Lower leg skin (tissue), 3 donors: ENCODE data around the gene YWHAG.

Source experiments
- CTCF ChIP-seq, 3 donors: fragments of 450-650 bp; IDR thresholded peaks; one replicate each; pipeline ENCODE4 v1.5.1; 2016; ENCODE audit warnings: antibody characterized with exemption in 3 of 3, mild to moderate bottlenecking in 3 of 3, moderate library complexity in 2 of 3
- POLR2A ChIP-seq, 2 donors: fragments of 450-650 bp; IDR thresholded peaks; one replicate each; pipeline ENCODE4 v1.6.1; 2016 to 2017; ENCODE audit warnings: antibody characterized with exemption in 2 of 2, mild to moderate bottlenecking in 1 of 2, moderate library complexity in 1 of 2

DNA sequence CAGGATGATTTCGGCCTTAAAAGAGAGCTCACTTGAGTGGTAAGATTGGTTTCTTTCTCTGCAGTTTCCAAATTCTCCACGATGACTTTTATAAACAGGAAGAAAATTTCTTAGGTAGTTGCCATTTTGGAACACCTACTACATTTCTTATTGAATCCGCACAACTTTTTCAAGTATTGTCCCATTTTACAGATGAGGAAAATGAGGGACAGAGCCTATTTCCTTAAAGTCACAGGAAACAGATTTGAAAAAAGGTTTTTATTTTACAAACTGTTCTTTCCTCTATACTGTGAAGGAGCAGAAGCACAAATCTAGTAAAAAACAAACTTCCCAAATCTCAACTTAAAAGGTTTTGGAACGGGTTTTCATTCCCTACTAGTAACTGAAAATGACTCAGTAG, 2.7 kb downstream of the YWHAG start:
- TF ChIP-seq POLR2A (IDR thresholded peaks at IDR 0.05), result no peak
- TF ChIP-seq CTCF (IDR thresholded peaks at IDR 0.05), result no peak
